ENCODE data around the gene PTPRN. TPM values are rescaled to one million over a fixed set of nuclear protein-coding genes. Genes with fewer than 3 reads are reported as not detected.

The PTPRN gene
- total and polyA plus RNA-seq, 10 of the 15 experiments (the other 5 are each of a cell fraction or from before 2014, with no cell fraction given), result 0.28 to 0.69 TPM; not detected in 8

DNA sequence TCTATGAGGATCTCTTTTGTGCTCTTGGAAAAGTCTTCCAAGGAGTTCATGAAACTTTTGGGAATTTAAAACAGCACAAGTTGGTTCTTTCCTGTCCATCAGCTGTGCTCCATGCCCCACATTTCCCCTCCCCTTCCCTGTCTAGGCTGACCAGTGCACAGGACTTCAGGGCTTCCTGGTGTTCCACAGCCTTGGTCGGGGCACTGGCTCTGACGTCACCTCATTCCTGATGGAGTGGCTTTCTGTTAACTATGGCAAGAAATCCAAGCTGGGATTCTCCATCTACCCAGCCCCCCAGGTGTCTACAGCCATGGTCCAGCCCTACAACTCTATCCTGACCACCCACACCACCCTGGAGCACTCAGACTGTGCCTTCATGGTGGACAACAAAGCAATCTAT, 38.2 kb downstream of the PTPRN start:
- DNase-seq (ENCODE audit: low read depth, low spot score), result no peak
- Histone ChIP-seq H3K4me1 (ENCODE audit: control insufficient read depth, insufficient read depth, low read length) (no peaks in the 10 kb centered on the region), H4K20me1 (ENCODE audit: control insufficient read depth, insufficient read depth) (no peaks in the 10 kb centered on the region), H3K27ac (ENCODE audit: control insufficient read depth, insufficient read depth) (no peak overlapping the region), H3K79me2 (ENCODE audit: control insufficient read depth, insufficient read depth, low read length) (no peaks in the 10 kb centered on the region), H3K27me3 (replicated peaks in 1 of 2; ENCODE audit: control insufficient read depth in 2 of 2, insufficient read depth in 2 of 2, low read length in 1 of 2) (no peaks in the 10 kb centered on the region), H3K36me3 (ENCODE audit: control insufficient read depth in 2 of 2, insufficient read depth in 2 of 2, low read length in 1 of 2) (no peaks in the 10 kb centered on the region), H3K9me3 (replicated peaks; ENCODE audit: control insufficient read depth, insufficient read depth, low read length) (no peaks in the 10 kb centered on the region), H2AFZ (ENCODE audit: control insufficient read depth, low read depth, low read length) (no peak overlapping the region), H3K9ac (ENCODE audit: control insufficient read depth, insufficient read depth, low read length) (no peak overlapping the region), H3K4me2 (ENCODE audit: control insufficient read depth, insufficient read depth) (no peak overlapping the region), H3K4me3 (no peak overlapping the region)
- FAIRE-seq, result no peak
- 63% methylated on average over 2 of the region's 2 CpGs for WGBS (ENCODE audit: insufficient coverage, insufficient replicate concordance, low lambda C conversion rate, missing lambda C conversion rate)
- BruUV-seq (replicated peaks), result no TSS peak
- ChIA-PET CTCF (interaction anchor here (0.9 kb wide), 1 partner anchor 101 kb away, joined by 3 read pairs; no protein-coding TSS in a partner anchor), SMC1A (ENCODE audit: uncharacterized antibody, unreplicated experiment) (no interaction called here), RAD21 (ENCODE audit: unreplicated experiment) (no interaction called here), POLR2A (interaction anchor here (0.9 kb wide), 1 partner anchor 29 kb away, joined by 3 read pairs; no protein-coding TSS in a partner anchor)
- TF ChIP-seq, protein P1, sequence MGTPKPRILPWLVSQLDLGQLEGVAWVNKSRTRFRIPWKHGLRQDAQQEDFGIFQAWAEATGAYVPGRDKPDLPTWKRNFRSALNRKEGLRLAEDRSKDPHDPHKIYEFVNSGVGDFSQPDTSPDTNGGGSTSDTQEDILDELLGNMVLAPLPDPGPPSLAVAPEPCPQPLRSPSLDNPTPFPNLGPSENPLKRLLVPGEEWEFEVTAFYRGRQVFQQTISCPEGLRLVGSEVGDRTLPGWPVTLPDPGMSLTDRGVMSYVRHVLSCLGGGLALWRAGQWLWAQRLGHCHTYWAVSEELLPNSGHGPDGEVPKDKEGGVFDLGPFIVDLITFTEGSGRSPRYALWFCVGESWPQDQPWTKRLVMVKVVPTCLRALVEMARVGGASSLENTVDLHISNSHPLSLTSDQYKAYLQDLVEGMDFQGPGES (IDR thresholded peaks at IDR 0.05), result no peak
- in situ Hi-C loops (cut with MboI), result no loop called here
- no peak for ATAC-seq
- intact Hi-C loops (cut with micrococcal nuclease; ENCODE audit: unreplicated experiment), result no loop called here

- no peak overlapping the region for H3K9ac ChIP-seq (ENCODE audit: control insufficient read depth, insufficient read depth, low read length)
- no TSS peak for BruUV-seq (replicated peaks)
- H3K4me2 ChIP-seq (ENCODE audit: control insufficient read depth, insufficient read depth), result no peak overlapping the region
- POLR2A ChIA-PET, result interaction anchor here (1.3 to 1.4 kb wide), 2 partner anchors 8 to 63 kb away, joined by 4 to 8 read pairs; partner anchors contain the start of gene ZFAND2B
- CTCF ChIA-PET, result interaction anchor here (0.9 to 1.6 kb wide), 4 partner anchors 8 to 100 kb away, joined by 3 to 4 read pairs (median 4); no protein-coding TSS in a partner anchor
- no peak overlapping the region for H2AFZ ChIP-seq (ENCODE audit: control insufficient read depth, low read depth, low read length)
- no peak overlapping the region for H3K27ac ChIP-seq (ENCODE audit: control insufficient read depth, insufficient read depth)
- no peaks in the 10 kb centered on the region for H4K20me1 ChIP-seq (ENCODE audit: control insufficient read depth, insufficient read depth)
- DNase-seq (ENCODE audit: low read depth, low spot score) (no peak), FAIRE-seq (no peak), ATAC-seq (no peak)
- no peaks in the 10 kb centered on the region for H3K27me3 ChIP-seq (replicated peaks in 1 of 2; ENCODE audit: control insufficient read depth in 2 of 2, insufficient read depth in 2 of 2, low read length in 1 of 2)
- WGBS (ENCODE audit: insufficient coverage, insufficient replicate concordance, low lambda C conversion rate, missing lambda C conversion rate), result 40% methylated on average over 5 of the region's 5 CpGs
- H3K79me2 ChIP-seq (ENCODE audit: control insufficient read depth, insufficient read depth, low read length), result no peaks in the 10 kb centered on the region
- no peak overlapping the region for H3K4me3 ChIP-seq
- RAD21 ChIA-PET (ENCODE audit: unreplicated experiment), result interaction anchor here (1.1 kb wide), 1 partner anchor 15 kb away, joined by 3 read pairs; no protein-coding TSS in a partner anchor
- SMC1A ChIA-PET (ENCODE audit: uncharacterized antibody, unreplicated experiment), result interaction anchor here (1.0 to 1.8 kb wide), 2 partner anchors 25 kb away, joined by 4 to 6 read pairs; partner anchors contain the start of genes GLB1L and STK16
- in situ Hi-C loops (cut with MboI) (no loop called here), intact Hi-C loops (cut with micrococcal nuclease; ENCODE audit: unreplicated experiment) (no loop called here)
- H3K9me3 ChIP-seq (replicated peaks; ENCODE audit: control insufficient read depth, insufficient read depth, low read length), result no peaks in the 10 kb centered on the region
- no peaks in the 10 kb centered on the region for H3K36me3 ChIP-seq (ENCODE audit: control insufficient read depth in 2 of 2, insufficient read depth in 2 of 2, low read length in 1 of 2)
- H3K4me1 ChIP-seq (ENCODE audit: control insufficient read depth, insufficient read depth, low read length), result no peaks in the 10 kb centered on the region
- TF ChIP-seq NR2C2 (IDR thresholded peaks at IDR 0.05; ENCODE audit: borderline replicate concordance, control insufficient read depth, insufficient read length, low read depth) (no peak), RAD51 (IDR thresholded peaks at IDR 0.05) (no peak), IRF5 (IDR thresholded peaks at IDR 0.05; ENCODE audit: borderline replicate concordance) (no peak), MXI1 (IDR thresholded peaks at IDR 0.05; ENCODE audit: low read depth, low read length) (no peak), IKZF1 (conservative IDR thresholded peaks at IDR 0.05) (no peak), NR2C1 (IDR thresholded peaks at IDR 0.05) (no peak)
- TF ChIP-seq, protein P2, sequence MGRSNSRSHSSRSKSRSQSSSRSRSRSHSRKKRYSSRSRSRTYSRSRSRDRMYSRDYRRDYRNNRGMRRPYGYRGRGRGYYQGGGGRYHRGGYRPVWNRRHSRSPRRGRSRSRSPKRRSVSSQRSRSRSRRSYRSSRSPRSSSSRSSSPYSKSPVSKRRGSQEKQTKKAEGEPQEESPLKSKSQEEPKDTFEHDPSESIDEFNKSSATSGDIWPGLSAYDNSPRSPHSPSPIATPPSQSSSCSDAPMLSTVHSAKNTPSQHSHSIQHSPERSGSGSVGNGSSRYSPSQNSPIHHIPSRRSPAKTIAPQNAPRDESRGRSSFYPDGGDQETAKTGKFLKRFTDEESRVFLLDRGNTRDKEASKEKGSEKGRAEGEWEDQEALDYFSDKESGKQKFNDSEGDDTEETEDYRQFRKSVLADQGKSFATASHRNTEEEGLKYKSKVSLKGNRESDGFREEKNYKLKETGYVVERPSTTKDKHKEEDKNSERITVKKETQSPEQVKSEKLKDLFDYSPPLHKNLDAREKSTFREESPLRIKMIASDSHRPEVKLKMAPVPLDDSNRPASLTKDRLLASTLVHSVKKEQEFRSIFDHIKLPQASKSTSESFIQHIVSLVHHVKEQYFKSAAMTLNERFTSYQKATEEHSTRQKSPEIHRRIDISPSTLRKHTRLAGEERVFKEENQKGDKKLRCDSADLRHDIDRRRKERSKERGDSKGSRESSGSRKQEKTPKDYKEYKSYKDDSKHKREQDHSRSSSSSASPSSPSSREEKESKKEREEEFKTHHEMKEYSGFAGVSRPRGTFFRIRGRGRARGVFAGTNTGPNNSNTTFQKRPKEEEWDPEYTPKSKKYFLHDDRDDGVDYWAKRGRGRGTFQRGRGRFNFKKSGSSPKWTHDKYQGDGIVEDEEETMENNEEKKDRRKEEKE (IDR thresholded peaks at IDR 0.05), result no peak
- TF ChIP-seq, protein P3, sequence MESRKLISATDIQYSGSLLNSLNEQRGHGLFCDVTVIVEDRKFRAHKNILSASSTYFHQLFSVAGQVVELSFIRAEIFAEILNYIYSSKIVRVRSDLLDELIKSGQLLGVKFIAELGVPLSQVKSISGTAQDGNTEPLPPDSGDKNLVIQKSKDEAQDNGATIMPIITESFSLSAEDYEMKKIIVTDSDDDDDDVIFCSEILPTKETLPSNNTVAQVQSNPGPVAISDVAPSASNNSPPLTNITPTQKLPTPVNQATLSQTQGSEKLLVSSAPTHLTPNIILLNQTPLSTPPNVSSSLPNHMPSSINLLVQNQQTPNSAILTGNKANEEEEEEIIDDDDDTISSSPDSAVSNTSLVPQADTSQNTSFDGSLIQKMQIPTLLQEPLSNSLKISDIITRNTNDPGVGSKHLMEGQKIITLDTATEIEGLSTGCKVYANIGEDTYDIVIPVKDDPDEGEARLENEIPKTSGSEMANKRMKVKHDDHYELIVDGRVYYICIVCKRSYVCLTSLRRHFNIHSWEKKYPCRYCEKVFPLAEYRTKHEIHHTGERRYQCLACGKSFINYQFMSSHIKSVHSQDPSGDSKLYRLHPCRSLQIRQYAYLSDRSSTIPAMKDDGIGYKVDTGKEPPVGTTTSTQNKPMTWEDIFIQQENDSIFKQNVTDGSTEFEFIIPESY (IDR thresholded peaks at IDR 0.05), result no peak
Measured at GRCh38 chr2:219270055-219270372, 39.2 kb downstream of the PTPRN start.

Measured in GM12878 (cell line).